Naive thymus-derived CD4-positive, alpha-beta T cell (primary cell): ENCODE results near the gene EXOC3L4. TPM values are rescaled to one million over a fixed set of nuclear protein-coding genes. Genes with fewer than 3 reads are reported as not detected.
A peak's percentile ranks its signal among the peaks of the same experiment; 100 is the strongest.

Experiments
- ATAC-seq: fragments of 150-1000 bp; cut with Tn5 transposase; 2 replicates; pipeline ENCODE4 v1.10.0; 2021; ENCODE audit warnings: mild to moderate bottlenecking, moderate library complexity
- CTCF ChIA-PET: fragments of 350-600 bp; sonication (Branson Sonifier 250); formaldehyde crosslinking; loops from one replicate; lab custom pipeline; 2021; ENCODE audit warnings: antibody characterized with exemption; lab: Charles Lee
- POLR2A ChIA-PET: fragments of 350-600 bp; sonication (Branson Sonifier 250); formaldehyde crosslinking; loops from one replicate; lab custom pipeline; 2021; ENCODE audit warnings: antibody characterized with exemption, inconsistent platforms; lab: Charles Lee
- DNase-seq, 9 donors: peaks; one replicate each; pipeline versions ENCODE4 v3.0.0 to v3.0.0-alpha.2; 2020 to 2022; ENCODE audit warnings: mixed read lengths in 1 of 9
- H3K27ac ChIP-seq: one replicate; pipeline ENCODE4 v1.7.0; 2013; ENCODE audit warnings: mild to moderate bottlenecking, low read depth, low read length, moderate library complexity
- H3K27me3 ChIP-seq, 2 donors: one replicate each; pipeline ENCODE4 v1.7.0; 2013; ENCODE audit warnings: low read length in 2 of 2, mild to moderate bottlenecking in 2 of 2, moderate library complexity in 2 of 2; ENCODE audit not compliant: control insufficient read depth in 2 of 2, insufficient read depth in 2 of 2
- H3K36me3 ChIP-seq, 3 experiments: 1 replicate in 2 of 3; 2 replicates in 1 of 3; pipeline ENCODE4 v1.7.0; 2013; ENCODE audit warnings: low read length in 3 of 3, mild to moderate bottlenecking in 3 of 3, moderate library complexity in 1 of 3; ENCODE audit not compliant: insufficient read depth in 3 of 3, control insufficient read depth in 2 of 3
- H3K4me1 ChIP-seq, 2 donors: one replicate each; pipeline ENCODE4 v1.7.0; 2013; ENCODE audit warnings: low read length in 2 of 2, mild to moderate bottlenecking in 2 of 2, moderate library complexity in 1 of 2; ENCODE audit not compliant: control insufficient read depth in 2 of 2, insufficient read depth in 2 of 2
- H3K4me3 ChIP-seq: 2 replicates; pipeline ENCODE4 v1.7.0; 2013; ENCODE audit warnings: mild to moderate bottlenecking, low read length
- H3K9me3 ChIP-seq, 3 experiments: 1 replicate in 2 of 3; 2 replicates in 1 of 3; pipeline ENCODE4 v1.7.0; 2013; ENCODE audit warnings: low read length in 3 of 3; ENCODE audit not compliant: control insufficient read depth in 2 of 3
- H3K27ac Mint-ChIP-seq, 9 donors: one replicate each; pipeline ENCODE4 v1.8.0; 2020 to 2022; ENCODE audit warnings: mixed read lengths in 9 of 9, mild to moderate bottlenecking in 8 of 9, moderate library complexity in 5 of 9, inconsistent platforms in 2 of 9
- H3K27me3 Mint-ChIP-seq, 5 donors: one replicate each; pipeline ENCODE4 v1.8.0; 2021 to 2022; ENCODE audit warnings: mixed read lengths in 5 of 5, mild to moderate bottlenecking in 1 of 5
- H3K36me3 Mint-ChIP-seq, 5 donors: one replicate each; pipeline ENCODE4 v1.8.0; 2020 to 2022; ENCODE audit warnings: mixed read lengths in 5 of 5, mild to moderate bottlenecking in 3 of 5, inconsistent platforms in 1 of 5
- H3K4me1 Mint-ChIP-seq, 7 donors: one replicate each; pipeline ENCODE4 v1.8.0; 2020 to 2022; ENCODE audit warnings: mixed read lengths in 7 of 7, mild to moderate bottlenecking in 3 of 7, inconsistent platforms in 1 of 7
- H3K4me3 Mint-ChIP-seq, 10 donors: one replicate each; pipeline ENCODE4 v1.8.0; 2020 to 2022; ENCODE audit warnings: mild to moderate bottlenecking in 10 of 10, mixed read lengths in 10 of 10, moderate library complexity in 6 of 10, inconsistent platforms in 2 of 10
- H3K9me3 Mint-ChIP-seq, 11 donors: one replicate each; pipeline ENCODE4 v1.8.0; 2020 to 2022; ENCODE audit warnings: mixed read lengths in 11 of 11, mild to moderate bottlenecking in 4 of 11, inconsistent platforms in 1 of 11, moderate library complexity in 1 of 11
- intact Hi-C, 2 donors: fragments of 100-400 bp; cut with micrococcal nuclease; formaldehyde crosslinking; loops; one replicate each; pipeline ENCODE4 v1.15.1; 2023
- polyA plus RNA-seq, 2 donors: library from polyadenylated mRNA; unstranded; fragments of 300-500 nt; fragmentation: Illumina TruSeq; gene quantifications; one replicate each; pipeline ENCODE4 v1.2.3, GENCODE V29; 2021
- total RNA-seq, 6 experiments: library from RNA in 5 of 6; stranded (reverse) in 5 of 6; gene quantifications; 1 replicate in 5 of 6; 2 replicates in 1 of 6; pipeline ENCODE4 v1.2.3 and lab custom pipeline; 2021 to 2026

EXOC3L4 gene
- total and polyA plus RNA-seq, 7 experiments from 2014 or later: not detected

DNA sequence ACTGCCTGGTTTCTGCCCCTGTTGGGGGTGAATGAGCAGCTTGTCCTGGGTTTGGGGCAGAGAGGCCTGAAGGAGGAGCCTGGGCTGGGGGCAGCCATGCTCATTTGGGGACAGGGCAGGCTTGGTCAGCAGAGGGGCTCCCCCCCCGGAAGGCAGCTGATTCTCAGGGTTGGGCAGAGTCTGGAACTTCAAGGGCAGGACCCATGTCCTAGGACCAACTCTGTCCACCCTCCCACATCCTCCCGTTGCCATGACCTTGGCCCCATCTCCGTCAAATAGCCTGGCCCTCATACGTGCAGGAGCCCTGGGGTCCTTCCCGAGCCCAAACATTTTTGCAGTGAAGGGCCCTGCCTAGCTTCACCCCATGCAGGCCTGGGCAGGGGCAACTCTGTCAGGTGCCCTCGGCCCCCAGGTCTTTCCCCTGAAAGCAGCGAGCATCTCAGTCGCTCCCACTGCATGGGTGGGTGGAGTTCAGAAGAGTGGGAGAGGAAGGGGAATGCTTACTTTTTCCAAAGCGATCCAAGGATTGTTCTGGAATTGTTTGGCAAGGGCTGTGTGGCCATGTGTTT lies 61.4 kb downstream of the EXOC3L4 start:
- Mint-ChIP-seq H3K4me3 (no peak overlapping the region), H3K4me1 (peaks cover 0 to 2% (median 0%) of the 10 kb centered on the region in 7 donors), H3K36me3 (no peaks in the 10 kb centered on the region), H3K27me3 (peaks cover 0 to 9% (median 0%) of the 10 kb centered on the region in 5 donors), H3K9me3 (no peaks in the 10 kb centered on the region), H3K27ac (no peak overlapping the region)
- intact Hi-C loops: no loop called here
- CTCF ChIA-PET: no interaction called here
- Histone ChIP-seq H3K27me3 (no peaks in the 10 kb centered on the region), H3K27ac (no peak overlapping the region), H3K4me1 (no peaks in the 10 kb centered on the region), H3K9me3 (no peaks in the 10 kb centered on the region), H3K4me3 (no peak overlapping the region), H3K36me3 (no peaks in the 10 kb centered on the region)
- DNase-seq (no peak), ATAC-seq (no peak)
- POLR2A ChIA-PET: no interaction called here

DNA sequence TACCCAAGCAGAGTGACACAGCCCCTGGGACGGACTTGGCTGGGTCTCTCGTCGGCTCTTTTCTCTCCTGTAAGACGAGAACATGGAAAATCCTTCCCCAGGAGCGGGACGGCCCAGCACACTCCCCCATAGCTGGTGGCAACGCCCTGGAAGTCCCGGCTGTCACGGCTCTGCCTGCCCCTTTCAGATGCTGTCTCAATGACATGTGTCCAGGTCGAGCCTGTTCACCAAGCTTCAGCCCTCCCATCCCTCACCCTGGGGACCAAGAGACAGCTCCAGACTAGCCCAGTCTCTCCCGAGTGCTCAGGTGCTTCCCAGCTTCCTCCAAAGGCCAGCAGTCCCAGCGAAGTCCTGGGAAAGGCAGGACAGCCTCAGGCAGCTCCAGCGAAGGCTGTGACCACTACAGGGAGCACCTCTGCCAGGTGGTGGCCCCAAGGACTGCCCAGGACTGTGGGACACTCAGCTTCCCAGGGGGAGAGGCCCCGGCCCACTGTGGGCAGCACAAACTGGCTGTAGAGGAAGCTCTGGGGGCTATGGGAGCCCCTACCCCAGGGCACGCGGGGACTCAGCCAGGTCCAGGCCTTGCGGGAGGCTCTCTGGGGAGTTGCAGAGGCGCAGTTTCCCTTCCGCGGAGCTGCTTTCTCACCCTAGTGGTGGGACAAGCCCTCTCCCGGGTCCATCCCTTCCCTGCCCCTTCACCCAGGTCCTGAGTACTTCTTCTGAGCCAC lies 62.3 kb downstream of the EXOC3L4 start:
- Histone ChIP-seq H3K27me3 (no peaks in the 10 kb centered on the region), H3K4me1 (no peaks in the 10 kb centered on the region), H3K27ac (no peak overlapping the region), H3K4me3 (no peak overlapping the region), H3K36me3 (no peaks in the 10 kb centered on the region), H3K9me3 (no peaks in the 10 kb centered on the region)
- peaks cover 0 to 5% (median 0%) of the 10 kb centered on the region in 5 donors for H3K27me3 Mint-ChIP-seq
- H3K27ac Mint-ChIP-seq: no peak overlapping the region
- POLR2A ChIA-PET: no interaction called here
- ATAC-seq (no peak), DNase-seq (no peak)
- CTCF ChIA-PET: no interaction called here
- no peaks in the 10 kb centered on the region for H3K9me3 Mint-ChIP-seq
- H3K4me3 Mint-ChIP-seq: no peak overlapping the region
- intact Hi-C loops: no loop called here
- H3K4me1 Mint-ChIP-seq: peaks cover 0 to 4% (median 0%) of the 10 kb centered on the region in 7 donors
- no peaks in the 10 kb centered on the region for H3K36me3 Mint-ChIP-seq

DNA sequence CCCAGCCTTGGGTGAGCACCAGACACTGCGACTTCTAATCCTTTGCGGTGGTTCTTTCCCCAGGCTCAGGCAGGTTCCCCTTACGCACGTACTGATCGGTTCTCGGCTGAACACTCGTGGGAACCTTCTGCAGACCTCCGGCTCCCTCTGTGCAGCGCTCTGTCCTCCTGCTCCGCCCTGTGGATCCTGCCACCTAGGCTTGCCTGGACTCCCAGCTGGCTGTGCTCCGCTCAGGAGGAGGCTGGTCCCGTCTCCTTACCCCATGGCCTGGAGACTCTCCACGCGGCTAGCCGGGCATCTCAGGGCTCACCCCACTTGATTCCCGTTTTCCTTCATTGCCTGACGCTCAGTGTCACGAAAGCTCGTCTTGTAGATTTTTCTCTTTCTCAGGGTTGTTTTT lies 63.4 kb downstream of the EXOC3L4 start:
- Mint-ChIP-seq H3K27ac (no peak overlapping the region), H3K36me3 (no peaks in the 10 kb centered on the region), H3K9me3 (no peaks in the 10 kb centered on the region), H3K27me3 (peaks cover 0 to 3% (median 0%) of the 10 kb centered on the region in 5 donors), H3K4me3 (no peak overlapping the region), H3K4me1 (peaks cover 0 to 4% (median 0%) of the 10 kb centered on the region in 7 donors)
- no peak overlapping the region for H3K4me3 ChIP-seq
- CTCF ChIA-PET: no interaction called here
- H3K27ac ChIP-seq: no peak overlapping the region
- ATAC-seq (no peak), DNase-seq (no peak)
- POLR2A ChIA-PET: no interaction called here
- no peaks in the 10 kb centered on the region for H3K27me3 ChIP-seq
- H3K9me3 ChIP-seq: no peaks in the 10 kb centered on the region
- no peaks in the 10 kb centered on the region for H3K4me1 ChIP-seq
- intact Hi-C loops: no loop called here
- H3K36me3 ChIP-seq: no peaks in the 10 kb centered on the region

DNA sequence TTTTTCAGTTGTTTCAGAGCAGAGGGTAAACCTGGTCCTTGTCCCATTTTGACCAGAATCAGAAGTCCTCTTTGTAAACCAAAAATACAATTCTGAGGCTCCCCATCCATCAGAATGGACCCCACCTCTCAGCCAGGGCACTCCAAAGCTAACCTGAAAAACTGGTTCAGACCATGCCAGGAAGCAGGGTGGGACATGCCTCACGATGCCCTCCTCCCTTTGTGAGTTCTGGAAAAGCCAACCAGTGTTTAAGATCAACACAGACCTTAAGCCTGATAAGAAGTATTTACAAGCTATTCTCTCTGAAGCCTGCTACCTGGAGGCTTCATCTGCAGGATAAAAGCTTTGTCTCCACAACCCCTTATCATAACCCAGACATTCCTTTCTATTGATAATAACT lies 64.2 kb downstream of the EXOC3L4 start:
- intact Hi-C loops: no loop called here
- peaks cover 0 to 4% (median 0%) of the 10 kb centered on the region in 7 donors for H3K4me1 Mint-ChIP-seq
- no peaks in the 10 kb centered on the region for H3K27me3 ChIP-seq
- DNase-seq: no peak
- no peak for ATAC-seq
- H3K9me3 ChIP-seq: no peaks in the 10 kb centered on the region
- no peak overlapping the region for H3K4me3 ChIP-seq
- ChIA-PET CTCF (no interaction called here), POLR2A (no interaction called here)
- H3K4me1 ChIP-seq: no peaks in the 10 kb centered on the region
- H3K4me3 Mint-ChIP-seq: no peak overlapping the region
- peak overlapping the region in 1 of 9 donors; percentile 55 for H3K27ac Mint-ChIP-seq
- H3K36me3 ChIP-seq: no peaks in the 10 kb centered on the region
- no peaks in the 10 kb centered on the region for H3K9me3 Mint-ChIP-seq
- peaks cover 0 to 6% (median 0%) of the 10 kb centered on the region in 5 donors for H3K27me3 Mint-ChIP-seq
- no peak overlapping the region for H3K27ac ChIP-seq
- H3K36me3 Mint-ChIP-seq: no peaks in the 10 kb centered on the region

Other genes with a start within 250 kb of the EXOC3L4 start
- gene AMN, start 172.1 kb upstream of the EXOC3L4 start, total RNA-seq: 10 to 100 TPM in 2 of 5 experiments, 1 to 10 TPM in 2, under 1 TPM in 1; 0.53 to 11.0 (median 4.0) TPM
- 1 to 10 TPM; 3.0 to 3.8 TPM for gene AMN, start 172.1 kb upstream of the EXOC3L4 start, polyA plus RNA-seq
- 10 to 100 TPM in 1 of 5 experiments, 1 to 10 TPM in 3, under 1 TPM in 1; 0.87 to 16.0 (median 5.5) TPM for gene CDC42BPB, start 37.2 kb upstream of the EXOC3L4 start, total RNA-seq
- under 1 TPM; 0.34 to 0.43 TPM for gene CDC42BPB, start 37.2 kb upstream of the EXOC3L4 start, polyA plus RNA-seq
- not detected for gene LBHD2, start 10.5 kb upstream of the EXOC3L4 start, total RNA-seq
- gene LBHD2, start 10.5 kb upstream of the EXOC3L4 start, polyA plus RNA-seq: not detected
- gene TNFAIP2, start 28.7 kb downstream of the EXOC3L4 start, total RNA-seq: 100 to 1,000 TPM in 1 of 5 experiments, 10 to 100 TPM in 1, 1 to 10 TPM in 3; 1.1 to 309 (median 5.5) TPM
- not detected for gene TNFAIP2, start 28.7 kb downstream of the EXOC3L4 start, polyA plus RNA-seq
- gene EIF5, start 239.5 kb downstream of the EXOC3L4 start, total RNA-seq: 100 to 1,000 TPM; 182 to 716 (median 322) TPM
- gene EIF5, start 239.5 kb downstream of the EXOC3L4 start, polyA plus RNA-seq: 100 to 1,000 TPM; 280 to 447 TPM